HG03571 (cell line): ENCODE measurements around the gene CSRP2.

Source experiments
- ATAC-seq: cut with Tn5 transposase; IDR thresholded peaks from one replicate; pipeline ENCODE4 v1.9.1; 2021; ENCODE audit not compliant: unreplicated experiment

The CSRP2 gene

GRCh38 chr12:76863837-76864236 lies 15.0 kb downstream of the CSRP2 start:
- no peak for ATAC-seq

DNA sequence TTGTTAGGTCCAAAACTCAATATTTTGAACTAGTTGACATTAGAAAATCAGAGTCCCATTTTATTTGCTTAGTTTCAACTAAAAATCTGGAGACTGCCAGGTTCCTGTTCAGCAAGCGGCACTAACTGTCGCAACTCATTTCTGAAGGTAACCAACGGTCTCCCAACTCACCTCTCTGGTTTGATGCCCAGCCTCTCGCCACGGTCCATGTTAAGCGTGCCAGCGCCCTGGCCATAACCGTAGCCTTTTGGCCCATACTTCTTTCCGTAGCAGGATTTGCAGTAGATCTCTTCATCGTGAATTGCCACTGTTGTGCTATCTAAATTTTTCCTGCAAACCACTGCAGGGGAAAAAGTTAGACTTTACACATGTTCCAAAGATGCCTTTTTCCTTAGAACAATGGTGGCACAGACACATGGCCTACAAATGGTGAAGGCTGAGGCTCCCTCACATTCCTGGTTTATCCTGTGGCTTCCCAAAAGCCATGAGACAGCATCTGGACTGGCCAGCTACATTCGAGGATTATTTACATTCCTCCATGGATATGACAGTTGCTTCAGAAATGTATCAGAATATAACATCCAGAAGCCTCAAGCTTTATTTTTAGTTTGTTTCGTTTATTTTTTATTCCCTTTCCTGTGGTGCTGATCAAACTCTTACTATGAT lies 15.7 kb downstream of the CSRP2 start:
- no peak for ATAC-seq

- no peak for ATAC-seq
Measured at GRCh38 chr12:76860256-76860655, 18.6 kb downstream of the CSRP2 start.

GRCh38 chr12:76859611-76860010 lies 19.2 kb downstream of the CSRP2 start:
- ATAC-seq, result no peak

DNA sequence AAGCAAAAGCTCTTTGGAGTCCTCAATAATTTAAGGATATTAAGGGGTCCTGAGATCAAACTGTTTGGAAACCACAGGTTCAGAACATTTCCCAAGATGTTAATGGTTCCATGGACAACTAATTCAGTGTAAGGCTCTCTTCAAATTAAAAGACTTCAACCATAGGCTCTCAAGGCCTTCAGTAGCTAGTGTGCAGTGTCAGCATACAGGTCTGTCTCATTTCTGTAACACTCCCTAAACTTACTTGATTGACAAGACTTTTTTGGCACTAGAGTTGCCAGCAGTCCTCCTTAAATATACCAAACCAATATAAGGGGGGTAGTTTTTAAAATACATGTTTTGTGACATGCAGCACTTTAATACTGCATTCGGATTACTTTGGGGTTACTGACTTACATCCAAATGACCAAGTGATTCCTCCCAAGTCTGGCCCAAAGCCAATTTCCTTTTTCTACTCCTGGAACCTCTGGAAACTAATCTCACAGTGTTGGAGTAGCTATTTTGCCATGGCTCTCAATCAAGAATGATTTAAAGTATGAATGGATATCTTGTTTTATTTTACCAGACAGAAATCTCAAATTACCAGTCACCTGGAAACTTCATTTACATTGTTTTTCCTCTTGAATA lies 22.7 kb downstream of the CSRP2 start:
- ATAC-seq, result no peak

GRCh38 chr12:76855271-76855670 lies 23.5 kb downstream of the CSRP2 start:
- no peak for ATAC-seq

DNA sequence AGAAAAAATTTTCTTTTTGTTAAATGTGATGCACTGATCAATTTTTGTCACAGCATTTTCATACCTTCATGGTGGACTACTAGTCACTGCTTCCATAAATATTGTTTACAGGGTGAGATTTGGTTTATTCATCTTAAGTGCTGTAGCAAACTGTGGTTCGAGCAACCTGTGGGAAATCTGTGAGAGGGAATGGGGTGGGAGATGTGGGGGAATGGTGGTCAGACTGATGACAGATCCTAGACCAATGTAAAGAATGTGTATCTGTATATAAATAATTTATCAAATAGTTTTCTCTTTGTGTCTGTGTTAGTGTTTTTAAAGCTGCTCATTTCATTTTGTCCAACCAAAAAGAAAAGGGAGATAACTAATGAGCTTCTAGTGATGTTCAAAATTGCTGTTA lies 26.7 kb downstream of the CSRP2 start:
- no peak for ATAC-seq

DNA sequence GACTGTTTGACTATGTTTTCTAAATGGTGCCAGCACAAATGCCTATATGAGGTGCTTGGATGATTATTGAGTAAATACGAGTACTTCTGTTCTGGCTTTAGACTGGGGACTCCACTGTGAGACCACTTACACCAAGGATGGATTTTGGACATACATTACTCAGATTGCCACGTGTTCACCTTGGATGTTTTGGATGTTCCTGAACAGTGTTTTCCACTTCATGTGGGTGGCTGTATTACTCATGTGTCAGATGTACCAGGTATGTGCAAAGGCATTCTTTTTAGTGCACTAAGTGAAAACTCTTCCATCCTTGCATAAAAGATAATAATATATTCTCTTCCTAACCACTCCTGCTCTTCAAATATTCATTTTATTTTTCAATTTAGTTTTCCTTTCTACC lies 30.7 kb downstream of the CSRP2 start:
- no peak for ATAC-seq

DNA sequence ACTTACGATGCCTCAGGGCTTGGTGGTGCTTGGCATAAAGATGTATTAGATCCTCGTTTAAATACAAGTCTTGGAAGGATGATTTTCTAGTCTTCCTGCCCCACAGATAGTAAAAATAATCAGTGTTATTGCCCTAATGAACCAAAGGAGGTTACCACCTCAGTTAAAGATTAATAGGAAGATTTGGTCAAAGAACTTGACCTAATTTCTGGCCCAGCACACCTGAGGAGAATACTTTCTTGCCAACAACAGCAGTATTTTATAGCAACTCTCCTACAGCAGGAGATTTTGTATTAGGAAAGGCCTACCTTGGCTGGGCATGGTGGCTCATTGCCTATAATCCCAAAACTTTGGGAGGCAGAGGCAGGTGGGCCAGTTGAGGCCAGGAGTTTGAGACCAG lies 31.6 kb downstream of the CSRP2 start:
- no peak for ATAC-seq

- no peak for ATAC-seq
Measured at GRCh38 chr12:76836633-76837032, 42.2 kb downstream of the CSRP2 start.

GRCh38 chr12:76830436-76830835 lies 48.4 kb downstream of the CSRP2 start:
- no peak for ATAC-seq

- ATAC-seq, result no peak
Measured at GRCh38 chr12:76820888-76821482, 57.8 kb downstream of the CSRP2 start.

DNA sequence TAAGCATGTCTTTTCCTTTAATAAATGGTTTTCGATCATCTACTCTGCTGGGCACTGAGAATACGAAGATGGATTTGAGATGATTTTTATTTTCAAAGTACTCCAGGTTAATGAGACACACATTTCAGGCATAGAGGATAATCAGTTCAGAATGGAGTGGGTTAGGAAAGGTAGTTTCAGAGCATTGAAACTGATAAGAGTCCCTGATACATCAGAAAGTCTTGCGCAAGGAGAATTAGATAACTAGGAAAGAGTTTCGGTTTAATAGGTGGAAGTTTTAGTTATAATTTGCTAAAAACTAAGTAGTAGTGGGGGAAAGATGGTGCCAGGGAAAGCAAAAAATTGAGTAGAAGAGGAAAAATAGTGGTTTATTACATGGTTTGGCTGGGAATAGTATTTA lies 64.8 kb downstream of the CSRP2 start:
- no peak for ATAC-seq

- ATAC-seq, result no peak
Measured at GRCh38 chr12:76813265-76813664, 65.6 kb downstream of the CSRP2 start.

GRCh38 chr12:76811976-76812375 lies 66.8 kb downstream of the CSRP2 start:
- no peak for ATAC-seq

GRCh38 chr12:76810671-76811419 lies 68.0 kb downstream of the CSRP2 start:
- no peak for ATAC-seq
